Left hindlimb (tissue), 1 donor: ENCODE results near the gene TMC6.
"Not testable (repeated sequence)": the region's sequence is repeated elsewhere in the genome, so short reads cannot be mapped to it uniquely, and the experiment has no call there.

Experiments used
- DNase-seq: peaks from one replicate; pipeline ENCODE4 v3.0.0-alpha.2; 2018

The TMC6 gene

DNA sequence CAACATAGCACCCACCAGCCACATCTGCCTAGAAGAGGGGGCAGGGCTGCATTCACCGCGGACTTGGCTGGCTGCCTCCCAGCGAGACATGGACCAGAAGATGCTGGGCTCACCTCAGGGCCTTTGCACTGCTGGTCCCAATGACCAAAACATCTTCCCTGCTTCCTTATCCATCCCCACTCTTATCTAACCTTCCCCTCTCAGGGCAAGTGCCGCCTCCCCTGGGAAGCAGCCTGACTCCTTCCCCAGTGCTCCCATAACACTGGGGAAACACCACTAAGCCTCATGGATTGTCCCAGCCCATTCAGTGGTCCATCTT, 5.7 kb downstream of the TMC6 start:
- DNase-seq = no peak

DNA sequence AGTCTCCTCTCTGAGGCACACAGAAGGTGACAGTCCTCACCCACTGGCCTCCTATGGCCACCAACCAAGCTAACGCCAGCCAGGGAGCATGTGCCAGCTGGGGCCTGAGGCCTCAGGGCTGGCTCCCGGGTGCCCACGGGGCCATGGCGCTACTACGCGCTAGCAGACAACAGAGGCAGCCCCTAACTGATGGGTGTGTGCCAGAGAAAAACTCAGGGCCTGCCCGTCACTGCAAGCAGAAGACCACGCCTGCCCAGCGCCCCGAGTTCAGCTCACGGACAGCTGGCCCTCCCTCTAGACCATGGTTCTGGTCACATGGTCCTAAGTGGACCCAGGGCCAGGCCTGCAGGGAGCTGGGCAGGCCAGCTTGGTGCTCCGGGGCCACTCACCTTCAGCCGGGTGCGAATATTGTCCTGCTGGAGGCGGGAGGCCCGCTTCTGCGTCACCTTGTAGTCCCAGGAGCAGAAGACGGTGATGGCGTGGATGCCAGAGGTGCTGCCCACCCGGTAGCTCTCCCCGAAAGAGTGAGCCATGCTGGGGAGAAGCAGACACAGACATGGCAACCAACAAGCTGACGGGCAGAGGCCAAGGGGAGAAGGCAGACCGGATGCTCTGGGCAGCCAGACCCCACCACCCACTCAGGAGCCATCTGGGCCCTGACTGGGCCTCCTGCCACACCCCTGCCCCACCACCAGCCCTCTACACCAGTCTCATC, 6.2 kb downstream of the TMC6 start:
- no peak for DNase-seq

DNA sequence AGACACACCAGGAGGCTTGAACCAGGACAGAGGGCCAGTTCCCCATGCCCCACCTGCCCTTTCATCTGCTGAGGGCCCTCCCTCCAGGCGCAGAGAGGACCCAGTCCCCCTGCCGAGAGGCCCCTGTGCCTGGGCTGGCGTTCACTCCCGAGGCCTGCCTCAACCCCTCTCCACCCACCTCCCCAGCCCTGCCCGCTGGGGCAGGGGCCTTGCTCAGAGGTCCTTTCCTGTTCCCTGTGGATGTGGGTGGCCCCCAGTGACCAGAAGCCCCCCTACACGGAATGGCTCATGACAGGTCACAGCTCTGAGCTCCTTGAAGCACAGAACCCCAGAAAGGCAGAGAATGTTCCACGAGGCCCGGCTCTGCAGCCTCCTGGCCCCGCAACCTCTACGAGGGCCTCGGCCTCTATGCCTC, 6.7 kb downstream of the TMC6 start:
- no peak for DNase-seq

DNA sequence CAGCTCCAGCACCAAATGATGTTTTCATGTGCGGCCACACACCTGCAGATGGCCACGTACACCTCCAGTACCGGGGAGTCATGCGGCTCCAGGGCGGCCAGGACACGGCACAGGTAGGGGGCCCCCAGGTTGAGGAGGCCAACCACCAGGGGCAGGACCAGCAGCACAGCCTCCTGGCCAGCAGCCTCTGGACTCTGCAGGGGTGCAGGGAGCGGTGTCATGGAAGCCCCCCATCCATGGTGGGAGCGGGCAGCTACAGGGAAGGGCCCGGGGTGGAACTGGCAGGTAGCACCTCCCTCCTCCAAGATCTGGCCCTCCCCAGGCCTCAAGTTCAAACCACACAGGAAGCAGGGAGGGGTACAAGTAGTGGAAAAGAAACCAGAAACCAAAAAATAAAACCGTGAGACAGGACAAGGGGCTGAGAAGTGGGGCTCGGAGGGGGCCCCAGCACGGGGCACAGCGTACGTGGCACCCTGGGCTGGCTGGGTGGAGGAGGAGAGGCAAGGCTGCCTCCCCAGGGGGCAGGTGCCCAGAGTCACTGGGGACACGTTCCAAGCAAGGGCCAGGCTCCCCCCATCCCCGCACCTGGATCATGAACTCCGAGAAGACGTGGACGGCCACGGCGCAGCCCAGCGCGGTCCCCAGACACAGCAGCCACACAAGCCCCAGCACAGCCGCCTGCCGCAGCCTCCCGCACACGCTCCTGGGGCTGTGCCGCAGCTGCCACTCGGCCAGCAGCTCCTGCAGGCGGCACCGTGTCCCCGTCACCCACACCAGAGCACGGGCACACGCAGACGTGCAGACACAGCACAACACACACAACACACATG, 7.4 kb downstream of the TMC6 start:
- DNase-seq = no peak

DNA sequence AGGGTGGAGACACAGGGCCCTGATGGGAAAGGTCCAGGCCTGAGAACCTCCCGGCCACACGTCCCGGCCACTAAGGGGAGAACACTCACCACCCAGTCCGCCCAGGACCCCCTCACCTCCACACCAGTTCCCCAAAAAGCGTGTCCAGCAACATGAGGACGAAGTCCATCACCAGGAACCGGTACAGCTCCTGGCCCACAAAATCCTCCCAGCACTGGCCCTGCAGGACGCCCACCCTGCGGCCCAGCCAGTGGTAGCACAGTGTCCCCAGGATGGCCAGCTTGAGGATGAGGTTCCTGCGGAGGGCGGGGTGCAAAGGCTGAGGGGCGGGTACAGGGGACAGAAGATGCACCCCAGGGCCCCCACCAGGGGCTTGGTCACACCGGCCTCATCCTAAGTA, 8.0 kb downstream of the TMC6 start:
- DNase-seq = no peak

DNA sequence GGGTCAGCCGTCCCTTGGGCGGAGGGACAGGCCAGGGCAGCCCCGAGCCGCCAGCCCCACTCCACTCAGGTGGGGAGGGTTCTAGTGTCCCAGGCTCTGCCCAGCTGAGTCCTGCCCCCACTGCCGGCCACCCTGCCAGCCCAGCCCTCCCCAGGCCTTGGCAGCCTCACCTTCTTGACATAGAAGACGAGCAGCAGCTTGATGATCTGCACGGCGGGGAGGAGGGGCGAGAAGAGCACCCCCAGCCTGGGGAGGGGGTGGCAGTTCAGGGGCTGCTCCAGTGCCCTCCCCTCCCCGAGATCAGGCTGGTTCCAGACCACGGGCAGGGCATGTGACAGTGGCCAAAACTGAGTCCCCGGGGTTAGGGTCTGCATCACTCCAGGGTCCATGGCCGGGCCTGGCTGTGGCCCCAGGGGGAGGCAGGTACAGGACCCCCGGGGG, 9.7 kb downstream of the TMC6 start:
- no peak for DNase-seq

DNA sequence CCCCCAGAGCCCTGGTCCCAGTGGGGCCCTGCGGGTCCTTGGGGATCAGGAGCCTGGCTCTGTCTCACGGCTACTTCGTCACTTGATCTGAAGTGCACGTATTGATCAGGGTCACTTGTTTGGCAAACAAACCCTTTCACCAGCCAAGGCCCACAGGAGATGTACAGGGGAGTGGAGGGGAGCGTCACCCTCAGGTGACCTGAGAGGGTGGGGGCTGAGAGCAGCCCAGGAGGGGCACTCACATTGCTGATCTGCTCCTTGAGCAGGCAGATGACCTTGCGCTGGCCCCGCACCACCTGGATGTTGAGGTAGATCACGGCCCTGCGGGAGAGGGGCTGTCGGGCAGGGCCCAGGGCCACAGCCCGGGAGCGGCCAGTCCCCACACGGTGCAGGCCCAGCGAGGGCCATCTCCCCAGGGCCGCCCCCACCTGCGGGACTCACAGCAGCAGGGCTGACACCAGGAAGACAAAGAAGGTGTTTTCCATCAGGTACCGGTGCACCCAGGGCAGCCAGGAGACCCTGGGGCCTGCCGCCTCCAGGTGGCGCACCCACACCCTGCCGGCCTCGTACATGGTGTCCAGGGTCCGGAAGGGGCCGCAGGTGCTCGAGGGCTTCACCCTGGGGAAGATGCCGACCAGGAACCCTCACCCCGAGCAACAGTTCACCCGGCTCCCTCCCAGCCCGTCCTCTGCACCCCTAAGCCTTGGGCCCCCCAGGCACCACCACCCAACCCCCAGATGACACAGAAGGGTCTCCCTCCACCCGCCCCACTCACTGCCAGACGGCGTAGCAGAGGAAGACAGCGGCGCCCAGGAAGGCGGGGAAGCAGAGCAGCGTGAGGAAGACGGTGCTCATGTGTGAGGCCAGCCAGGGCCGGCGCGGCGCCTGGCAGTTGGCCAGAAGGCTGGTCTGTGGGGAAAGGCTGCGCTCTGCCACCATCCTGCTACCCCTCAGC, 11.3 kb downstream of the TMC6 start:
- no peak for DNase-seq

DNA sequence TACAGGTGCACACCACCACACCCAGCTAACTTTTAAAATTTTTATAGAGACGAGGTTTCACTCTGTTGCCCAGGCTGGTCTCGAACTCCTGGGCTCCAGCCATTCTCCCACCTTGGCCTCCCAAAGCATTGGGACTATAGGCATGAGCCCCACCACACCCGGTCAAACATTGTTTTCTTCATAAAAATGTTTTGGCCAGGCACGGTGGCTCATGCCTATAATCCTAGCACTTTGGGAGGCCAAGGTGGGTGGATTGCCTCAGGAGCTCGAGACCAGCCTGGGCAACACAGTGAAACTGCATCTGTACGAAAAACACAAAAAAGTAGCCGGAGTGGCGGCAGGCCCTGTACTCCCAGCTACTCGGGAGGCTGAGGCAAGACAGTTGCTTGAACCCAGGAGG, 12.1 kb downstream of the TMC6 start:
- no peak for DNase-seq

DNA sequence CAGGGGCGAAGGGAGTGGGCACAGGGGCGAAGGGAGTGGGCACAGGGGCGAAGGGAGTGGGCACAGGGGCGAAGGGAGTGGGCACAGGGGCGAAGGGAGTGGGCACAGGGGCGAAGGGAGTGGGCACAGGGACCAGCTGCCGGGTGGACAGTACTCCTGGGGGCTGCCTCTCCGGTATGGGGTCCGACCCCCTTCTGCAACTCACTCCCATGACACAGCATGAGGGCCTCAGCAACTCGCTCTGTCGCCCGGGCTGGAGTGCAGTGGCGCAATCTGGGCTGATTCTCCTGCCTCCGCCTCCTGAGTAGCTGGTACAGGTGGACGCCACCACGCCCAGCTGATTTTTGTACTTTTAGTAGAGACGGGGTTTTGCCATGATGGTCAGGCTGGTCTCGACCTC, 12.8 kb downstream of the TMC6 start:
- DNase-seq = not testable (repeated sequence)

DNA sequence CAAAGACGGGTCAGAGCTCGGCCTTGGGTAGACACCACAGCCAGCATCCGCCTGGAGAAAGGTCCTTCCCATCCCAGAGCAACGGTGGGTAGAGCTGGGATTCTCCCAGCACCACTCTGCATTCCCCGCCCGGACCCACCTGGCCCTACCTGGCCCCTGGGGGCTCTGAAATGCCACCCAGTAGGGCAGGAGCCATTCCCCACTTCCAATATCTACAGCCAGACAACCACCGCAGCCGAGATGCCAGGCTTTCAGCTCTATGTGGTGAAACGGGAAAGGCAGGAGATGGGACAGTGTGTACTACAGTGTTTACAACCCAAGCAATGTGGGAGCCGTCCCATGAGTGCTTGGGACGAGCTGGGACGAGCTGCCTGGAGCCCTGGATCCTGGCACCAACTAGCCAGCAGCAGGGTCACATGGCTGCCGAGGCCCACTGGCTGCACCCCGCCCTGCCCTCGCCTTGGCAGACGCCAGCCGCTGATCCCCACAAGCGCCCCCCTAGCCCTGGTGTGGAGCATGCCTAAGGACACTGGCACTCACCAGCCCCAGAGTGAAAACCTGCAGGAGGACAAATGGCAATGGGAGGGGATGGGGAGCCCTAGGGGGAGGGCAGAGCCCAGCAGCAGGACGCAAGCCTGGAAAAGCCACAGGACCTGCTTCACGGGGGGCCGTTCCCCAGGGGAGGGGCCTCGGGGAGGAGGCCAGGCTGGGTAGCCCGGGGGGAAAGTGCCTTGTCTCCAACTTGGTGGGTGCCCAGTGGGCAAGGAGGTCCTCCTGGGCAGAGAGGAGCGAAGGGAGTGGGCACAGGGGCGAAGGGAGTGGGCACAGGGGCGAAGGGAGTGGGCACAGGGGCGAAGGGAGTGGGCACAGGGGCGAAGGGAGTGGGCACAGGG, 13.5 kb downstream of the TMC6 start:
- peak; percentile 34 for DNase-seq

DNA sequence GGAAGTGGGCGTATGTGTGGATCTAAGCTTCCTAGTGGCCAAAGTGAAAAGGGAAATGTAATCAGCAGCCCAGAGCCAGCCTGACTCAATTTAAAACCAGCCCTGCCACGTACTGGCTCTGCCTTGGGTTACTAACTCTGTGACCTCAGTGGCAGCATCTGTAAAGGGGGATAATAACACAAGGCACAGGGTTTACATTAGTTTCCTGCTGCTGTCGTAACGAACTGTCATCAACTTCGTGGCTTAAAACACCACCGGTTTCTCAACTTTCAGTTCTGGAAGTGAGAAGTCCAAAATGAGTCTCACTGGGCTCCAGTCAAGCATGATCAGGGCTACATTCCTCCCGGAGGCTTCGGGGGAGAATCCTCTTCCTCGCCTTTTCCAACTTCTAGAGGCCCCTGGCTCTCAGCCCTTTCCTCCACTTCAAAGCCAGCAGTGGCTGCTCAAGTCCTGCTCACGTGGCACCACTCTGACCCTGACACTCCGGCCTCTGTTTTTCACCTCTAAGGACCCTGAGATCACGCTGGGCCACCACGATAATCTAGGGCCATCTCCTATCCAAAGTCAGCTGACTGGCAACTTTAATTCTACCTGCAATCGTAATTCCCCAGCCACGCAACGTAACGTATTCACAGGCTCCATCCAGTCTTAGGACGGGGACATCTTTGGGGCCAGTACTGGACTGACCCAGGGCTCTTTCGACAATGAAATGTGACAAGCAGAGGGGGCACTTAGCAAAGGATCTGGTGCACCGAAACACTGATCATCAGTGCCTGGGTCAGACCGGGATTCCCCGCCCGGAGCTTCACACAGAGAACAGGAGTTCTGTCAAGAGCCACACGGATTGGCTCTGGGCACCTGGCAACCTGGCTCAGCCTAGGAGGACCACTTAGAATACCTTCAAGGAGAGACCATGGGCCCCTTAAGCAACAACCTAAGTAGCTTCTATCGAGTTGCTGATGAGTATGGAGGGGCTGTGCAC, 14.5 kb downstream of the TMC6 start:
- no peak for DNase-seq

DNA sequence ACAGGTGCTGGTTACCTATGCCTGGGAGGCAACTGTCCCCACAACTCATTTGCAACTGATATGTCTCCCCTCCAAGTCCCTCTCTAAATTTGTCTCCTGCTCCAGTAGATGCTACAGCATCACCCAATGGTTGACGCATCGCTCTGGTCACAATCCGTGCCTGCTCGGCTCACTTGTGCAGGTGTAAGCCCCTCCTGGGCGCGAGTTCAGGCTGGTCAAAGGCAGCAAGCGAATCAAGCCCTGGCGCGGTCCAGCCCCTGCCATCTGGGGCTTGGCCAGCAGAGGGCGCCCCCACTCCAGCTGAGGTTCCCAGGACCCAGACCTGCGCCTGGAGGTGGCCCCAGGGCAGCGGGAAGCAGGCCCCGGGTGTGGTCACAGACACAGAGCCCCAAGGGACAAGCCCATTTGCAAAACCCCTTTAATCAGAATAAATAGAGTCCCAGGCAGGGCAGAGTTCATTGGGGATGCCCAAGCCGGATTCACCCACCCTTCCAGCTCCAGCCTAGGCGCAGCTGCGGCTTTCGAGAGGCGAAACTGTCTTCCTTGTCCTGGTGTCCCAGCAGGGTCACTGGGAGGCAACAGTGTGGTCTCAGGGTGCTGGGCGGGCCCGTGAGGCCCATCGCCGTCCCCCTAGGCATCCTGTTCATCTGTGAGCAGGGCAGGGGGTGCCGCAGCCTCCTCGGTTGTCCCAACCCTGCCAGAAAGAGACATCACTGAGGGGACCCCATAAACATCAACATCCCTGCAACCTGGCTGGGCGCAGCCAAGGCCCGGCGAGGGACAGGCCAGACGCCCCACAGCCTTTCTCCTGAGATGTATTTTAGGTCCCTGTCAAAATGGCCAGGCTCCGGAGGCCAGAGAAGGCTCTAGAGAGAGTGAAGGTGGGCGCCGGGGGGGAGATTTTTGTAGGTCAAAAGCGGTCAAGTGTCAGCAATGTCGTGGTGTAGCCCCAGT, 15.8 kb downstream of the TMC6 start:
- DNase-seq = peak; percentile 33

DNA sequence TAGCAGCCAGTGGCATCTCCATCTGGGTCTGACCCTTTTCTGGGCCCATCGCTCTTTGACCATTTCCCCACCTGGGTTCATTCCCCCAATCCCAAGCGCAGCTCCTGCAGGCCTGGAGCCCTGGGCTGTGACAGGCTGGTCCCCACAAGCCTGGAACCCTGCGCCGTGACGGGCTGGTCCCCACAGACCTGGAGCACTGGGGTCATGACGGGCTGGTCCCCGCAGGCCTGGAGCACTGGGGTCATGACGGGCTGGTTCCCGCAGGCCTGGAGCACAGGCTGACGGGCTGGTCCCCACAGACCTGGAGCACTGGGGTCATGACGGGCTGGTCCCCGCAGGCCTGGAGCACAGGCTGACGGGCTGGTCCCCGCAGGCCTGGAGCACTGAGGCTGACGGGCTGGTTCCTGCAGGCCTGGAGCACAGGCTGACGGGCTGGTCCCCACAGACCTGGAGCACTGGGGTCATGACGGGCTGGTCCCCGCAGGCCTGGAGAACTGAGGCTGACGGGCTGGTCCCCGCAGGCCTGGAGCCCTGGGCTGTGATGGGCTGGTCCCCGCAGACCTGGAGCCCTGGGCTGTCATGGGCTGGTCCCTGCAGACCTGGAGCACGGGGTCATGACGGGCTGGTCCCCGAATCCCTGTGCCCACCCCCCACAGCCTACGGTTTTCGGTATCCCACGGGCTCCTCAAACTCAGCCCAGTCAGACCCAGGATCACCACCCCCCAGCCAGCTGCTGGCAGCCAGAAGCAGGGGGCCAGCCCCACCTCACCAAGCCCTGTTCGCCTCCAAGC, 16.6 kb downstream of the TMC6 start:
- peak; percentile 31 for DNase-seq

DNA sequence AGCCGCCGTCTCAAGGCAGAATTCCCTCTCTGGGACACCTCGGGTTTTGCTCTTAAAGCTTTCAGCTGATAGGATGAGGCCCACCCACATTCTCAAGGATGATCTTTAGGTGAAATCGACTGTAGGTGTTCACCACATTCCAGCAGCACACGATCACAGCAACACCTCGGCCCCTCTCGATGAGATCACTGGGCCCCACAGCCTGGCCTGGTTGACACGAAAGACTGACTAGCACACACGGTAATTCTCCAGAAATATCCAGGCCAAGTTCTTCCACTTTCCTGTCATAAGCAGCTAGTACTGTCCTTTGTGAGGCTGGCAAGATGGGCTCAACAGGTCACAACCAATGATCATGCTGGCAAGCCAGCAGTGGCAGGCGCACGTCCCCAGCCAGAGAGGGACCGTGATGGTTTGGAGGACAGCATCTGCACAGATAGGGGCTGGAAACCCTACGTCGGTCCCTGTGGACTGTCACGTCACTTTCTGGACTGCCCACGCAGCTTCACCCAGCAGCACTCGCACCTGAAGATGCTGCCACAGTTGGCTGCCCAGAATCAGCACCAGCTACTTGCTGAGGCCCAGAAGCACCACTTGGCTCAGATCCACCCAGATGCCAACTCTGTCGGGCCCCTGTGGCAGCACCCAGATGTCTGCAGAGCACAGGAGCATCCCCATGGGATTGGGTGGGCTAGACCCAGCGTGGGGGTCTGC, 17.4 kb downstream of the TMC6 start:
- peak; percentile 18 for DNase-seq

DNA sequence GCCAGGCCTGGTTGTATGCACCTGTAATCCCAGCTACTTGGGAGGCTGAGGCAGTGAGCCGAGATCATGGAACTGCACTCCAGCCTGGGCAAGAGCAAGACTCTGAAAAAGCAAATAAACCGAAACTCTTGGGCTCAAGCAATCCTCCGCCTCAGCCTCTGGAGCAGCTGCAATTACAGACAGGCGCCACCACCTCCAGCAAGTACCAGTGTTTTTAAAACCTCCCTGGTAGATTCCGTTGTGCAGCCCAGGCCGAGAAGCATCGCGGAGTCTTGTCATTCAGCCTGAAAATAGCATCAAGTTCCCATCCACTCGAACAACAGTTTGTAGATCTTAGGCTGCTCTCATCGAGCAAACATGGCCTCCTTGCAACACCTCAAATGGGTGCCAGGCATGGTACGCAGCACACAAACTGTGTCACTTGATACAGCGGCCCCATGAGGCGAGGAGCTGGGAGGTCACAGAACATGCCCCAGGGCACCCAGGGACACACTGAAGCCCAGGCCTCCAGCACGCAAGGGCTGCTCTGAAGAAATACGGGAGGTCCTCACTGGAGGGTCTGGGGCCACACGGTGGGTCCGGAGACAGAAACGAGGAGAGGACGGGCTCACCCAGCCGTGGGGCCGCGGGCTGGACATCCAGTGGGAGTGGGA, 18.1 kb downstream of the TMC6 start:
- no peak for DNase-seq

DNA sequence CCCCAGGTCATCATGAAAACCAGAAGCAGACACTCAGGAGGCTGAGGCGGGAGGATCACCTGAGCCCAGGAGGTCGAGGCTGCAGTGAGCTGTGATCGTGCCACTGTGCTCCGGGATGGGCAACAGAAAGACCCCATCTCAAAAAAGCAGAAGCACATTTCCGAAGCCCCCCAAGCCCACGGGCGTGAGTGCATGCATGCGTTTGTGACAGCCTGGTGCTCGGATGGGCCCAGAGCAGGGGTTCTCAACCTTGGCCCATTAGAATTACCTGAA, 19.1 kb downstream of the TMC6 start:
- DNase-seq = no peak

DNA sequence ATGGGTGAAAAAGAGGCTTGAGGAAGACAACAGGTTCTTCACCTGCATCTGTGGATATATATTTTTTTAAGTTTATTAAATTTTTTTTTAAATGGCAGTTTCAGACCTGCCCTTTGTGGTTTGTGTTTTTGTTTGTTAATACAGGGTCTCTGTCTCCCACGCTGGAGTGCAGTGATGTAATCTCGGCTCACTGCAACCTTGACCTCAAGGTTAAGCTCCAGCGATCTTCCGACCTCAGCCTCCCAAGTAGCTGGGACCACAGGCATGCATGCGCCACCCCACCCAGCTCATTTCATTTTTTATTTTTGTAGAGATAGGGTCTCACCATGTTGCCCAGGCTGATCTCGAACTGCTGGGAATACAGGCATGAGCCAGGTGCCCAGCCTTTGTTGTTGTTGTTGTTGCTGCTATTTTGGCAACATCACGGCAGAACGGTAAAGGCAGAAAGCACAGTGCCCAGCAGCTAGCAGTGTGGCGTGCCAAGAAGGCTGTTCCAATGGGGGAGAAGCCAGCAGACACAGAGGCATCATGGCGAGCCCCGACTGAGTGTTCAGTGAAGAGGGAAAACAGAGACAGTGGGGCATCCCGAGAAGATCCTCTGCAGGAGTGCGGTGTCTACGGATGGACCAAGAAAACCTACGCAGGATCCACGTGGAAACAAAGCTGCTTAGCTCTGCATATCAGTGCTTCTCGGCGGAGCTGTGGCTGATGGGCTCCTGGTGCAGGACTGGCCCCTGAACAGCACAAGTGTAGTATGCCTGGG, 19.6 kb downstream of the TMC6 start:
- no peak for DNase-seq
